GM10266 (cell line): ENCODE measurements around the gene DLGAP1.

Source experiments
- DNase-seq: peaks from one replicate; pipeline ENCODE4 v3.0.0; 2012; ENCODE audit errors: extremely low spot score
- CTCF ChIP-seq: IDR thresholded peaks from 2 replicates; pipeline ENCODE4 v1.5.1; 2012; ENCODE audit warnings: mild to moderate bottlenecking, low read depth; ENCODE audit not compliant: control insufficient read depth, insufficient read depth; ENCODE audit errors: missing control alignments

DLGAP1 gene

GRCh38 chr18:4233468-4233867, 221.6 kb downstream of the DLGAP1 start:
- DNase-seq, result no peak
- TF ChIP-seq CTCF, result no peak

DNA sequence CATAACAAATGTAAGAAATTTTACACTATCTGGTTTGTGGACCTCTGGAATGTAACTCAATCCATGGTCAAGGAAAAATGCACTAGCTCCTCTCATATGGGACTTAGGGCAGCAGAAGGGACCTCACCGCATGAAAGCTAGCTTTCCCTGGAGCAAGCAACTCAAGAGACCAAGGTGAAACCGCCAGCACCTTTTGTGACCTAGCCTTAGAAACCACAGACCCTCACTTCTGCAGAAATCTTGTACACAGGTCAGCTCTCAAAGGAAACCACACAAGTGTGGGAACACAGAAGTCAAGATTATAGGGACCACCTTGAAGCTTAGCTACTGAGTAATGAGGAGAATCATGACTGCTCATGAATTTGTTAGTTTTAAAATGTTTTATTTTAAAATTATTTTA, 222.5 kb downstream of the DLGAP1 start:
- TF ChIP-seq CTCF, result no peak
- no peak for DNase-seq

DNA sequence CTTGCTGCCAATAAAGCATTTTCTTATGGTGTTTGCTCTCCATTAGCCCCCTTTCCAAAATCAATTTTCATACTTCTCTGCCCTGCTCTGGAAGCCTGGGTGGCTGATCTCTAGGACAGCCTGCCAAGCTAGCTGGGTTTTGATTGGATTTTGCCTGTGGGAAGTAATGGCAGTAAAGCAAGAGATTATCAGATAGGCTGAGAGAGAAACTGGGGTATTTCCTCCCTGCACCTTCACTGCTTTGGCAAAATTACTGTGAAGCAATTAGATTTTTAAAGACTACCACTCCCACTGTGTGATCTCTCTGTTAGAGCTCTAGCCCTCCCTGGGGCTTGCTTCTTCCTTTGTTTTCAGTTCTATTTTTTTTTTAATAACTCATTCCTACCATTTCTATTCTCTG, 223.8 kb downstream of the DLGAP1 start:
- no peak for DNase-seq
- TF ChIP-seq CTCF, result no peak

GRCh38 chr18:4230450-4231168, 224.5 kb downstream of the DLGAP1 start:
- DNase-seq, result no peak
- no peak for TF ChIP-seq CTCF

DNA sequence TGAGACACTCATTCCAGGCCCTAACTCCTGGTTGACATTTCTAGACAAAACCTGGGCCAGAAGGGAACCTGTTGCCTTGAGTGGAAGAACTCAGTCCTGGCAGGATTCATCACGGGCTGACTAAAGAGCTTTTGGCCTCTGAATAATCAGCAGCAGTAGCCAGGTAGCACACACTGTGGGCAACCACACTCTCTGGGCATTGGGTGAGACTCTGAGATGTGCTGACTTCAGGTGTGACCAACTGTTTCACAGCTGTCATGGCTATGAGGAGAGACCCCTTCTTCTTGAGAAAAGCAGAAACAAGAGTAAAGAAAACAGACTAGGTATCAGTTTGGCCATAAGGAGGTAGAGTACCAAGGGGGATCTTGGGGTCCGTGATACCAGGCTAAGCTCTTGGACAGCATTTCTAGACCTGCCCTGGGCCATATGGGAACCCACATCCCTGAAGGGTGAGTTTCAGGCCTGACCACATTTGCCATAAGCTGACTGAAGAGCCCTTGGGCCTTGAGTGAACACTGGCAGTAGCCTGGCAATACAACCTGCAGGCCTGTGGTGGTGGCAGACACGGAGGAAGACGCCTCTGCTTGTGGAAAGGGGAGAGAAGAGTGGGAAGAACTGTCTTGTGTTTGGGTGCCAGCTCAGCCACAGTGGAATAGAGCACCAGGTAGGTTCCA, 230.9 kb downstream of the DLGAP1 start:
- no peak for DNase-seq
- TF ChIP-seq CTCF, result no peak

DNA sequence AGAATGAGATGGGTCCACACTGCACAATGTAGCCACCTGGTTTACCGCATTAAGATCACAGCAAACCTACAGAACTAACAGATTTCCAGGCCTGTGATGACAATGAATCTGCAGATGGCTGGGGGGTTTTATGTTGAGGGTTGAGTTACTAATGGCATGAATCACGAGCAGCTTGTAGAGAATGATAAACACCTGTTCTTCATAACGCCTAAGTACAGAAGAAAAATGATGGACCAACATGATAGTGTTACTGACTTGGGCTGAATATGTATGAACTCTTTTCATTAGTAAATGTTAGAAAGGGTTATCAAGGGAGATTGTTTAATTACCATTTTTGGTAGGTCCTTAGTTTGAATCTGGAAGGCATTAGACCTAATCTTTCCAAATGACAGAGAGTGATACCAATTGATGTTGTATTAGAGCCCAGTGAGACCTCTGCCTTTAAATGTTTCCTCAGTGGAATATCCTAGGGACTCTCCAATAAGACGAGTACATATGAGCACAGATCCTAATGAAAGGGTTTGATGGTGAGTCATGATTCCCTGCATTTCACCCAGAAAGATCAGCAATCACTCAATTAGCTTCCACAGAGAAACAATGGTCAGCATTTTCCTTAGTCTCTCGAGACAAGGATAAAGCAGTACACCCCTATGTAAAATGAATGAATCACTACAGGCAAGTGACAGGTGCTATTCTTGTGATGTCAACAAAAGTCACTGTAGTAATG, 243.8 kb downstream of the DLGAP1 start:
- no peak for TF ChIP-seq CTCF
- no peak for DNase-seq

DNA sequence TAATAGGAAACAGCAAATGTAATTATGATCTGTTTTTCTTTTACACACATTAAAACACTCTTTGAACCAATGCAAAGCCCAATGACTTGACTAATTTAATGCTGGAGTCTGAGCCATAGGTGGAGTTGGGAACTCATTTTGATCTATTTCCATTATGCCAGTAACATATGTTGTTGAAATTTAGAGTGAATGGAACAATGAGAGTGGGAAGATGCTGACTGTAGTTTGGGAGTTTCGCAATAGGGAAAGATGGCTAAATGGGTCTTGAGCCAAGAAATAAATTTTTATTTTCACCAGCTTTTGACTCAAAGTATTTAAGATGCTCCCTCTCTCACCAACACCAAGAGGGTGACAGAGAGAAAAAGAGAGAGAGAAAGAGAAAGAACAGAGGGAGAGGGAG, 246.7 kb downstream of the DLGAP1 start:
- no peak for TF ChIP-seq CTCF
- no peak for DNase-seq
